ENCODE measurements around the gene RASGRF1.

The RASGRF1 gene

GRCh38 chr15:78992416-78993256 is 97.9 kb downstream of the RASGRF1 start:
- TF ChIP-seq CTCF (conservative IDR thresholded peaks at IDR 0.05) = no peak
- H3K27ac ChIP-seq = no peak overlapping the region

DNA sequence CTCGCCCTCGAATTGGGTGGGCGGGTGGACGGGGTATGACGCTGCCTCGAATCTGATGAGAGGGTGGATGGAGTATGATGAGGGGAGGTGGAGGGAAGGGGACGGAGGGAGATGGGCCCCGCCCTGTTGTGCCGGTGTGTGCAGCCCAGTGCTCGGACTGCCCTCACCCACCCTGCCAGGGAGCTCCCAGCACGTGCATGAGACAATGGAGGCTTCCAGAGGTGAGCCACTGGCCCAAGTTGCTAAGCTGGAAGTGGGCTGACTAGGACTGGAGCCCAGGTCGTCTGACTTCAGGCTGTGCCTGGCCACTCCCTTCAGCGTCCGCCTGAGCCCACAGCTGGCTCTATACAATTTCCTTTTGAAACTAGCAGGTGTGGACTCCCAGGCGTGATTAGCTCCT is 98.7 kb downstream of the RASGRF1 start:
- TF ChIP-seq CTCF (conservative IDR thresholded peaks at IDR 0.05) = no peak
- peak overlapping the region; percentile 55 for H3K27ac ChIP-seq

DNA sequence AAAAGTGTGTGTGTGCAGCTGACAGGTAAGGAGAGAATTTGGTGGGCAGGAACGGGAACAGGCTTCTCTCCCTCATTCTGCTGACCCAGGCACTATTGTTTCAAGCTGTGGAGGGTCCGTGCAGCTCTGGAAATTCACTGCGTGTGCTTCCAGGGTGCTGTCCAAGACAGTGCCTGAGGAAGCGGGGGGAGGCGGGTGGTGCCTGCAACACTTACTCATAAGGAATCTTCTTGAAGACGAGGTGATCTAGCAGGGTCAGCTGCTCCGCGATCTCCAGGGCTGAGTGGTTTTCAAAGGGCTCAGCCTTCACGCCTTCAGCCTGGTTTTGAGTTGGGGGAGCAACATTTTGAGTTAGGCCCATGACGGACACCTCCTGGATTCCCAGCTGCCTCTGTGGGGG is 99.1 kb downstream of the RASGRF1 start:
- TF ChIP-seq CTCF (conservative IDR thresholded peaks at IDR 0.05) = no peak
- H3K27ac ChIP-seq = peak overlapping the region; percentile 55

DNA sequence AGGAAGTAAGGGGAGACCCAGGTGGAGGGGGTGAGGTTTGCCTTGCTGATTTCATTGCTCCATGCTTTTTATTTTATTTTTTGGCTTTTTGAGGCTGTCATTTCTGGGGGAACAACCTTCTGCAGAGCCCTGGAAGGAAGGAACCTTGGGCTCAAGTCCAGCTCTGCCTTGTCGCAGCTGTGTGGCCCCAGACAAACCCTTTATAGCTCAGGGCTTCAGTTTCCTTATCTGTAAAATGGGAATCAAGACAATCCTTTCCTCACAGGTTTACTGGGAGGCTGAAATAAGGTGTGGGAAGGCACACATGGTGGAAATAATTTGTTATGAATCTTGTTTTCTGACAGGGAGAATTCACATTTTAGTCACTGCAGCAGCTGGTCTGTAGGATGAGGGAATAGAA is 100.3 kb downstream of the RASGRF1 start:
- no peak for TF ChIP-seq CTCF (conservative IDR thresholded peaks at IDR 0.05)
- peak overlapping the region; percentile 55 for H3K27ac ChIP-seq

GRCh38 chr15:78989701-78990240 is 100.8 kb downstream of the RASGRF1 start:
- TF ChIP-seq CTCF (conservative IDR thresholded peaks at IDR 0.05) = no peak
- H3K27ac ChIP-seq = no peak overlapping the region

- no peak overlapping the region for H3K27ac ChIP-seq
- no peak for TF ChIP-seq CTCF (conservative IDR thresholded peaks at IDR 0.05)
These were observed 102.1 kb downstream of the RASGRF1 start for GRCh38 chr15:78988361-78988911.

GRCh38 chr15:78987556-78988360 is 102.8 kb downstream of the RASGRF1 start:
- no peak overlapping the region for H3K27ac ChIP-seq
- TF ChIP-seq CTCF (conservative IDR thresholded peaks at IDR 0.05) = no peak
